Right ventricle myocardium inferior (tissue), 1 donor: ENCODE data around the gene FHIT. TPM values are rescaled to one million over a fixed set of nuclear protein-coding genes. Genes with fewer than 3 reads are reported as not detected.
"Not testable (repeated sequence)": the region's sequence is repeated elsewhere in the genome, so short reads cannot be mapped to it uniquely, and the experiment has no call there.

Experiments
- ATAC-seq: fragments of 200-7000 bp; cut with Tn5 transposase; one replicate; pipeline ENCODE4 v1.9.1; 2020; ENCODE audit warnings: mild to moderate bottlenecking, moderate library complexity
- DNase-seq: peaks from one replicate; pipeline ENCODE4 v3.0.0; 2021; ENCODE audit errors: missing footprints
- intact Hi-C: fragments of 100-400 bp; cut with DNase I; formaldehyde crosslinking; loops from one replicate; pipeline ENCODE4 v1.11.0; 2022
- total RNA-seq: library from RNA; stranded (reverse); fragmentation: NEBNext Ultra II Directional; extraction: Animal tissue kit (Norgen Biotek cat#: 25700); gene quantifications from one replicate; pipeline ENCODE4 v1.2.1, GENCODE V29; 2021
- donor health status: DM: no; HTN: yes; CAD: no; lungs with severe emphysema.

FHIT gene
- total RNA-seq, 1 donor from 2014 or later, result 24.5 TPM

- ATAC-seq (no peak), DNase-seq (no peak)
- intact Hi-C loops, result loop anchor here (5.0 kb wide), 1 partner anchor 233 kb away; no protein-coding TSS in a partner anchor
Observed at GRCh38 chr3:59810606-59811005, 1440.6 kb downstream of the FHIT start.

- no peak for DNase-seq
- ATAC-seq, result peak; percentile 51
- intact Hi-C loops, result loop anchor here (5.0 kb wide), 1 partner anchor 233 kb away; no protein-coding TSS in a partner anchor
Observed at GRCh38 chr3:59809710-59810444, 1441.4 kb downstream of the FHIT start.

GRCh38 chr3:59809016-59809415, 1442.2 kb downstream of the FHIT start:
- DNase-seq, result no peak
- ATAC-seq, result no peak
- intact Hi-C loops, result no loop called here

GRCh38 chr3:59808446-59808845, 1442.8 kb downstream of the FHIT start:
- no peak for ATAC-seq
- intact Hi-C loops, result no loop called here
- no peak for DNase-seq

- ATAC-seq, result no peak
- no peak for DNase-seq
- intact Hi-C loops, result no loop called here
Observed at GRCh38 chr3:59803268-59803667, 1448.0 kb downstream of the FHIT start.

- intact Hi-C loops, ATAC-seq, DNase-seq: not testable (repeated sequence)
Observed at GRCh38 chr3:59802453-59802852, 1448.8 kb downstream of the FHIT start.

GRCh38 chr3:59802045-59802444, 1449.2 kb downstream of the FHIT start:
- intact Hi-C loops, result no loop called here
- ATAC-seq (no peak), DNase-seq (no peak)

GRCh38 chr3:59800481-59800880, 1450.8 kb downstream of the FHIT start:
- DNase-seq (no peak), ATAC-seq (no peak)

GRCh38 chr3:59798372-59799086, 1452.7 kb downstream of the FHIT start:
- DNase-seq (no peak), ATAC-seq (no peak)
- intact Hi-C loops, result no loop called here

More at GRCh38 chr3:59800481-59800880, 1450.8 kb downstream of the FHIT start:
- intact Hi-C loops, result no loop called here

GRCh38 chr3:59797533-59797932, 1453.7 kb downstream of the FHIT start:
- ATAC-seq (no peak), DNase-seq (no peak)
- intact Hi-C loops, result no loop called here

- ATAC-seq (no peak), DNase-seq (no peak)
- intact Hi-C loops, result no loop called here
Observed at GRCh38 chr3:59796456-59796855, 1454.8 kb downstream of the FHIT start.

- intact Hi-C loops, result no loop called here
- ATAC-seq (no peak), DNase-seq (no peak)
Observed at GRCh38 chr3:59795756-59796155, 1455.5 kb downstream of the FHIT start.

- intact Hi-C loops, result no loop called here
- ATAC-seq, result no peak
- DNase-seq, result no peak
Observed at GRCh38 chr3:59793976-59794375, 1457.3 kb downstream of the FHIT start.

GRCh38 chr3:59791774-59792308, 1459.4 kb downstream of the FHIT start:
- intact Hi-C loops, result no loop called here
- DNase-seq (no peak), ATAC-seq (no peak)

GRCh38 chr3:59790241-59790640, 1461.0 kb downstream of the FHIT start:
- intact Hi-C loops, result no loop called here
- DNase-seq (no peak), ATAC-seq (no peak)

GRCh38 chr3:59788801-59789200, 1462.5 kb downstream of the FHIT start:
- ATAC-seq, result no peak
- DNase-seq, result no peak
- intact Hi-C loops, result no loop called here

- intact Hi-C loops, result no loop called here
- DNase-seq (no peak), ATAC-seq (no peak)
Observed at GRCh38 chr3:59788133-59788532, 1463.1 kb downstream of the FHIT start.

- ATAC-seq (no peak), DNase-seq (no peak)
- intact Hi-C loops, result no loop called here
Observed at GRCh38 chr3:59786374-59786773, 1464.9 kb downstream of the FHIT start.

GRCh38 chr3:59784164-59784563, 1467.1 kb downstream of the FHIT start:
- ATAC-seq, result no peak
- DNase-seq, result no peak
- intact Hi-C loops, result no loop called here

GRCh38 chr3:59783468-59783988, 1467.7 kb downstream of the FHIT start:
- DNase-seq (no peak), ATAC-seq (no peak)
- intact Hi-C loops, result no loop called here
